MM.1S (cell line): ENCODE results near the gene ZNF570.

ENCODE experiments used
- DNase-seq: peaks from one replicate; pipeline ENCODE4 v3.0.0-alpha.2; 2015
- H2AFZ ChIP-seq: fragments of 300-600 bp; sonication (generic); 2 replicates; pipeline ENCODE4 v1.6.0; 2016; ENCODE audit warnings: antibody characterized with exemption, low read length
- H3F3A ChIP-seq: fragments of 300-600 bp; sonication (generic); 2 replicates; pipeline ENCODE4 v1.6.1; 2016; ENCODE audit warnings: mild to moderate bottlenecking, antibody characterized with exemption, low read length, moderate library complexity, mixed read lengths; ENCODE audit not compliant: insufficient read depth
- H3K27ac ChIP-seq: fragments of 300-600 bp; sonication (generic); 2 replicates; pipeline ENCODE4 v1.5.1; 2016; ENCODE audit warnings: mild to moderate bottlenecking, low read length
- H3K27me3 ChIP-seq: fragments of 300-600 bp; sonication (generic); replicated peaks from 2 replicates; pipeline ENCODE4 v1.6.0; 2016; ENCODE audit warnings: low read length; ENCODE audit not compliant: insufficient read depth
- H3K36me3 ChIP-seq: fragments of 300-600 bp; sonication (generic); replicated peaks from 2 replicates; pipeline ENCODE4 v1.6.1; 2016; ENCODE audit warnings: mild to moderate bottlenecking, low read length, mixed read lengths; ENCODE audit not compliant: insufficient read depth
- H3K4me1 ChIP-seq: fragments of 300-600 bp; sonication (generic); 2 replicates; pipeline ENCODE4 v1.6.1; 2016; ENCODE audit warnings: low read length, mixed read lengths
- H3K4me2 ChIP-seq: fragments of 300-600 bp; sonication (generic); 2 replicates; pipeline ENCODE4 v1.6.0; 2016; ENCODE audit warnings: low read depth, low read length
- H3K4me3 ChIP-seq: fragments of 300-600 bp; sonication (generic); 2 replicates; pipeline ENCODE4 v1.5.1; 2016; ENCODE audit warnings: low read length, mixed read lengths
- H3K79me2 ChIP-seq: fragments of 300-600 bp; sonication (generic); 2 replicates; pipeline ENCODE4 v1.6.1; 2016; ENCODE audit warnings: mixed run types, low read length, mixed read lengths
- H3K9ac ChIP-seq: fragments of 300-600 bp; sonication (generic); 2 replicates; pipeline ENCODE4 v1.6.1; 2016; ENCODE audit warnings: low read length, mixed read lengths
- H3K9me2 ChIP-seq: fragments of 300-600 bp; sonication (generic); replicated peaks from 2 replicates; pipeline ENCODE4 v1.6.1; 2016; ENCODE audit warnings: mild to moderate bottlenecking, low read length, mixed read lengths; ENCODE audit not compliant: insufficient read depth
- H3K9me3 ChIP-seq: fragments of 300-600 bp; sonication (generic); replicated peaks from 2 replicates; pipeline ENCODE4 v1.6.1; 2016; ENCODE audit warnings: mild to moderate bottlenecking, low read length, mixed read lengths; ENCODE audit not compliant: insufficient read depth
- H4K20me1 ChIP-seq: fragments of 300-600 bp; sonication (generic); 2 replicates; pipeline ENCODE4 v1.6.1; 2016; ENCODE audit warnings: mild to moderate bottlenecking, low read length, moderate library complexity, mixed read lengths; ENCODE audit not compliant: insufficient read depth
- EZH2 ChIP-seq: fragments of 300-600 bp; sonication (generic); optimal IDR thresholded peaks from 2 replicates; pipeline ENCODE3; 2017; ENCODE audit warnings: low read depth, mild to moderate bottlenecking, antibody characterized with exemption, low read length, mixed read lengths
- EZH2phosphoT487 ChIP-seq: fragments of 300-600 bp; sonication (generic); IDR thresholded peaks from 2 replicates; pipeline ENCODE4 v1.6.1; 2018; ENCODE audit warnings: antibody characterized with exemption, low read length
- TF ChIP-seq, protein P1 (sequence below): fragments of 300-600 bp; sonication (generic); IDR thresholded peaks from 2 replicates; pipeline ENCODE4 v1.5.1; 2016; ENCODE audit warnings: antibody characterized with exemption, low read length, mixed read lengths

The ZNF570 gene

GRCh38 chr19:37472165-37472564 is 3.0 kb downstream of the ZNF570 start:
- Histone ChIP-seq H3F3A (no peaks in the 10 kb centered on the region), H3K9ac (no peak overlapping the region), H3K4me2 (no peak overlapping the region), H3K79me2 (no peaks in the 10 kb centered on the region), H3K4me1 (no peaks in the 10 kb centered on the region), H3K27me3 (no peaks in the 10 kb centered on the region), H3K36me3 (no peaks in the 10 kb centered on the region), H3K9me3 (no peaks in the 10 kb centered on the region), H3K27ac (no peak overlapping the region), H2AFZ (no peak overlapping the region), H4K20me1 (no peaks in the 10 kb centered on the region), H3K9me2 (no peaks in the 10 kb centered on the region), H3K4me3 (no peak overlapping the region)
- TF ChIP-seq, protein P1, sequence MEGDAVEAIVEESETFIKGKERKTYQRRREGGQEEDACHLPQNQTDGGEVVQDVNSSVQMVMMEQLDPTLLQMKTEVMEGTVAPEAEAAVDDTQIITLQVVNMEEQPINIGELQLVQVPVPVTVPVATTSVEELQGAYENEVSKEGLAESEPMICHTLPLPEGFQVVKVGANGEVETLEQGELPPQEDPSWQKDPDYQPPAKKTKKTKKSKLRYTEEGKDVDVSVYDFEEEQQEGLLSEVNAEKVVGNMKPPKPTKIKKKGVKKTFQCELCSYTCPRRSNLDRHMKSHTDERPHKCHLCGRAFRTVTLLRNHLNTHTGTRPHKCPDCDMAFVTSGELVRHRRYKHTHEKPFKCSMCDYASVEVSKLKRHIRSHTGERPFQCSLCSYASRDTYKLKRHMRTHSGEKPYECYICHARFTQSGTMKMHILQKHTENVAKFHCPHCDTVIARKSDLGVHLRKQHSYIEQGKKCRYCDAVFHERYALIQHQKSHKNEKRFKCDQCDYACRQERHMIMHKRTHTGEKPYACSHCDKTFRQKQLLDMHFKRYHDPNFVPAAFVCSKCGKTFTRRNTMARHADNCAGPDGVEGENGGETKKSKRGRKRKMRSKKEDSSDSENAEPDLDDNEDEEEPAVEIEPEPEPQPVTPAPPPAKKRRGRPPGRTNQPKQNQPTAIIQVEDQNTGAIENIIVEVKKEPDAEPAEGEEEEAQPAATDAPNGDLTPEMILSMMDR, result no peak
- no peak for TF ChIP-seq EZH2
- TF ChIP-seq EZH2phosphoT487, result no peak
- DNase-seq, result no peak

- H3K9ac ChIP-seq, result no peak overlapping the region
- H3K4me2 ChIP-seq, result no peak overlapping the region
- H3K9me2 ChIP-seq, result no peaks in the 10 kb centered on the region
- no peak overlapping the region for H2AFZ ChIP-seq
- no peaks in the 10 kb centered on the region; the same call in 1 of the 2 replicates for H3K9me3 ChIP-seq
- H3K27ac ChIP-seq, result no peak overlapping the region
- no peaks in the 10 kb centered on the region for H3K36me3 ChIP-seq
- H3K4me3 ChIP-seq, result no peak overlapping the region
- no peak for DNase-seq
- H3F3A ChIP-seq, result no peaks in the 10 kb centered on the region
- no peaks in the 10 kb centered on the region for H3K27me3 ChIP-seq
- no peaks in the 10 kb centered on the region for H4K20me1 ChIP-seq
- no peaks in the 10 kb centered on the region for H3K79me2 ChIP-seq
- TF ChIP-seq, protein P1, result no peak
- no peak for TF ChIP-seq EZH2phosphoT487
- no peak for TF ChIP-seq EZH2
- no peaks in the 10 kb centered on the region for H3K4me1 ChIP-seq
These were observed 15.4 kb downstream of the ZNF570 start for GRCh38 chr19:37484406-37485168.

GRCh38 chr19:37492213-37492612 is 23.1 kb downstream of the ZNF570 start:
- Histone ChIP-seq H3K4me2 (no peak overlapping the region), H2AFZ (no peak overlapping the region), H3K9me3 (no peaks in the 10 kb centered on the region), H3K9ac (no peak overlapping the region), H3K4me1 (no peaks in the 10 kb centered on the region), H3K4me3 (no peak overlapping the region), H4K20me1 (no peaks in the 10 kb centered on the region), H3K9me2 (no peaks in the 10 kb centered on the region), H3K79me2 (no peaks in the 10 kb centered on the region), H3K36me3 (no peaks in the 10 kb centered on the region), H3K27ac (no peak overlapping the region), H3F3A (no peaks in the 10 kb centered on the region), H3K27me3 (no peaks in the 10 kb centered on the region)
- DNase-seq, result no peak
- TF ChIP-seq EZH2phosphoT487 (no peak), EZH2 (no peak)
- TF ChIP-seq, protein P1, result no peak
